Stimulated activated CD8-positive, alpha-beta memory T cell treated with anti-CD3 and anti-CD28 coated beads, Interleukin-7, amount 100 ng/mL, for 1 hour (primary cell): ENCODE data around the gene ANKRD40.

Experiments used
- DNase-seq, 2 donors: peaks; one replicate each; pipeline ENCODE4 v3.0.0-alpha.2; 2020; ENCODE audit warnings: low read depth in 2 of 2

The ANKRD40 gene

DNA sequence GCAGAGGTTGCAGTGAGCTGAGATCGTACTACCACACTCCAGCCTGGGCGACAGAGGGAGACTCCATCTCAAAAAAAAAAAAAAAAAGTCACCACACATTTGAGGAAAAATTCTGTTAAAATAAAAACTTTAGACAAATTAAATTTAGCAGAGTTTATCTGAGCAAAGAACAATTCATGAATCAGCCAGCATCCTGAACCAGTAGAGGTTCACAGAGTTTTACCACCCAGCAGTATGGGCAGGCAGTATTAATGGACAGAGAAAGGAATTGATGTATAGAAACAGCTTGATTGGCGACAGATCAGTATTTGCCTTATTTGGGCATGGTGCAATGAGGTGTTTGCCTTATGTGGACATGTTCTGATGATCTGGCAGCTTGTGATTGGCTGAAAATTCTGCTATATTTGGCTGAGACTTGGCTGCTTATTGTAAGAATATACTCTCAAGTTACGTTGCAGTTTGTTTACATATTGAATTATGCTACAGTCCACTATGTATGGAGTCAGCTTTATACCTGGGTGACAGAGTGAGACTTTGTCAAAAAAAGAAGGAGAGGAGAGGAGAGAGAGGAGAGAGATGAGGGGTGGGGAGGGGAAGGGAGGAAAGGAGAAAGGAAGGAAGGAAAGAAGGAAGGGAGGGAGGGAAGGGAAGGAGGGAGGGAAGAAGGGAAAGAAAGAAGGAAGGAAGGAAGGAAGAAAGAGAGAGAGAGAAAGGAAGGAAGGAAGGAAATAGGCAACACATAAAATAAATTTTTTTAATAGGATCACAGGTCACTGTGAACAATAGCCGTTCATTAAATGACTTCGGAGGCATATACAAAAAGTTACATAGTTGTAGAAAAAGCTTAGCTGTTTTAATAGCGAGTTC is 58.4 kb downstream of the ANKRD40 start:
- DNase-seq: no peak

DNA sequence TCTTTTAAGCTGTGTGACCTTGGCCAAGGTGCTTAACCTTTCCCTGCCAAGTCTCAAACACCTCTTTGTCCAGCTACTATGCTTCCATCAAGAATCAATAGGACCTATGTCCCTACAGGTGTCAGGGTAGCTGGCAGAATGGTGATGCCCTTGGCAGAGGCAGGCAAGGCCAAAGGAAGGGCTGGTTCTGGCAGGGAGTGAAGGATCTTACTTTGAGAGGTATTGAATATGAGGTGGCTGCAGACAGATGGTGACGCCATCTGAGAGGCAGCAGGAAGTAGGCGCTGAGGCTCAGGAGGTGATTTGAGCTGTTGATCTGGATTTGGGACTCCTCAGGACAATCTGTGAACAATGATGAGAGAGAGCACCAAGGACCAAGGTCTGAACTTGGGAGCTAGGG is 60.5 kb downstream of the ANKRD40 start:
- no peak for DNase-seq

DNA sequence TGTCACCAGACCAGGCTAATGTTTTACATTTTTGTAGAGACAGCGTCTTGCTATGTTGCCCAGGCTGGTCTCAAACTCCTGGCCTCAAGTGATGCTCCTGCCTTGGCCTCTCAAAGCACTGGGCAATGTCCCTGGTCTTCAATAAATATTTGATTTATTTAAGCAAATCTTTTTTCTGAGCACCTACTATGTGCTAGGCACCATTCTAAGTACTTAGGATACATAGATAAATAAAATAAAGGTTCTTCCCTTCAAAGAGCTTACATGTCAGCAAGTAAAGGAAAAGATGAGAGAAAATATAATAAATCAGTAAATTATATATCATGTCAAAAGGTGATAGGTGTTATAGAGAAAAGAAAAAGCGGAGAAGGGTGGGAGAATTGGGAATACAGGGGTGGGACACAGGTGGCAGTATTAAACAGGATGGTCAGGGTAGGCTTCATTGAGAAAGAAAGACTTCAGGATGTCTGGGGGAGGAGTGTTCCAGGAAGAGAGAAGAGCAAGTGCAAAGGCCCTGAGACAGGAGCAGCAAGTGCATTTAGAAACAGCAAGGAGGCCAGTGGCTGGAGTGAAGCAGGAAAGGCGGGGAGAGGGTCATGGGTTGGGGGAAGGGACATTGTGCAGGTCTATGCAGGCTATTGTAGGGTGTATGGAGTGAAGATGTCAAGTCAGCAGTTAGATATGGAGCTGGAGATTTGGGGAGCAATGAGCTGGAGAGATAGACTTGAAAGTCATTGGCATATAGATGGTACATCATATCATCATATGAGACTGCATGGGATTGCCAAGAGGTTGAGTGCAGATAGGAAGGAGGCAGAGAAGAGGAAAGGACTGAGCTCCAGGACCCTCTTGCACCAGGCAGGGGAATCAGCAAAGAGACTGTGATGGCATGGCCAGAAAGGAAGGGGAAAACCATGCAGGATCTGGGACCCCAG is 61.7 kb downstream of the ANKRD40 start:
- DNase-seq: no peak
